Amniotic stem cell (primary cell): ENCODE results near the gene GBP5.
"Not testable (repeated sequence)": the region's sequence is repeated elsewhere in the genome, so short reads cannot be mapped to it uniquely, and the experiment has no call there.

ENCODE experiments used
- DNase-seq: peaks from one replicate; lab custom pipeline; 2025; lab: John Stamatoyannopoulos, UW

The GBP5 gene, protein sequence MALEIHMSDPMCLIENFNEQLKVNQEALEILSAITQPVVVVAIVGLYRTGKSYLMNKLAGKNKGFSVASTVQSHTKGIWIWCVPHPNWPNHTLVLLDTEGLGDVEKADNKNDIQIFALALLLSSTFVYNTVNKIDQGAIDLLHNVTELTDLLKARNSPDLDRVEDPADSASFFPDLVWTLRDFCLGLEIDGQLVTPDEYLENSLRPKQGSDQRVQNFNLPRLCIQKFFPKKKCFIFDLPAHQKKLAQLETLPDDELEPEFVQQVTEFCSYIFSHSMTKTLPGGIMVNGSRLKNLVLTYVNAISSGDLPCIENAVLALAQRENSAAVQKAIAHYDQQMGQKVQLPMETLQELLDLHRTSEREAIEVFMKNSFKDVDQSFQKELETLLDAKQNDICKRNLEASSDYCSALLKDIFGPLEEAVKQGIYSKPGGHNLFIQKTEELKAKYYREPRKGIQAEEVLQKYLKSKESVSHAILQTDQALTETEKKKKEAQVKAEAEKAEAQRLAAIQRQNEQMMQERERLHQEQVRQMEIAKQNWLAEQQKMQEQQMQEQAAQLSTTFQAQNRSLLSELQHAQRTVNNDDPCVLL

DNA sequence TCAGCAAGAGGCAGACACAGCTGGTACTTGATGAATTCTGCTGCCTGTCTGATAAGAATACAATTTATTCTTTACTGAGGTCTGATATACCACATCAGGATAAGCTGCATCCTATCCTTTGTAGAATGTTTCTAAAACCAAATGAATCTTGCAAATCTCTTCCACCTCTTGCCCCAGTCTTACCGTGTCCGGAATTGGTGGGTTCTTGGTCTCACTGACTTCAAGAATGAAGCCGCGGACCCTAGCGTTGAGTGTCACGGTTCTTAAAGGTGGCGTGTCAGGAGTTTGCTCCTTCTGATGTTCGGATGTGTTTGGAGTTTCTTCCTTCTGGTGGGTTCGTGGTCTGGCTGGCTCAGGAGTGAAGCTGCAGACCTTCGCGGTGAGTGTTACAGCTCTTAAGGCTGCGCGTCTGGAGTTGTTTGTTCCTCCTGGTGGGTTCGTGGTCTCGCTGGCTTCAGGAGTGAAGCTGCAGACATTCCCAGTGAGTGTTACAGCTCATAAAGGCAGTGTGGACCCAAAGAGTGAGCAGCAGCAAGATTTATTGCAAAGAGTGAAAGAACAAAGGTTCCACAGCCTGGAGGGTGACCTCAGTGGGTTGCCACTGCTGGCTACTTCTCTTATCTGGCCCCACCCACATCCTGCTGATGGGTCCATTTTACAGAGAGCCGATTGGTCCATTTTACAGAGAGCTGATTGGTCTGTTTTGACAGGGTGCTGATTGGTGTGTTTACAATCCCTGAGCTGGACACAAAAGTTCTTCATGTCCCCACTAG, at the start of gene GBP5:
GBP5 (minus strand) TSS at position 592 of the 773 bp plus-strand sequence. CDS start 3,305 bp downstream, outside the sequence.
- DNase-seq: not testable (repeated sequence)

DNA sequence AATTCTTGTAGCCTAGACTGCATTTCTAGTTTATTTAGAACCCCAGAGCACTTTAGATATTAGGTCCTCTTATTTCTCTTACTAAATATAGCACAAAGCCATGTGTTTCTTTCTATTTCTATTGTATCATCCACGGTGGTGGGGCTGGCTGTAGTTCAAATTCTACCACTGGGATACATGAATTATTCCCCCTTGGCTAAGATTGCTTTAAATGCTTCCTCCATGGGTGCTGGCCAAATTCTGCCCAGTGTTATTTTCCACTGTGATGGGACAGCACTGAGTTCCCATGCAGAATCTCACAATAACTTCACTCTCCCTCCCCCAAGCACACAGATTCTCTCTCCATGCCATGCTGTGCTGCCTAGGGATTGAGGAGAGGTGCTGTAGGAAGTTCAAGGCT, 49.7 kb upstream of the GBP5 start:
- DNase-seq: no peak

DNA sequence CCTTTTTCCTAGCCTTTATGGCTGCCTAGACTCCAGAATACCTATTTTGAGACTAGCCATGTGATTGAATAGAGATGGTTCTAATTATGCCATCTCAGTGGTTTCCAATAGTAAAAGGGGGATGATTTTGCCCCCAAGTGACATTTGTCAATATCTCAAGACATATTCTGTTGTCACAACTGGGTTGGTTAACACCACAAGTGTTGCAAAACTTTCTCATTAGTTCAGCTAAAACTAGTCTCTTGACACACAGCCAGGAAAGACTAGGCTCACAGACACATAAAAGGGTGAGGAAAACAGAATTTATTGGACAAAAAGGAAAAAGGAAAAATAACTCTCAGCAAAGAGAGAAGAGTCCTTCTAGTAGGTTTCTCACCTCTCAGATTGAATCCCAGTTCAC, 39.9 kb upstream of the GBP5 start:
- no peak for DNase-seq

DNA sequence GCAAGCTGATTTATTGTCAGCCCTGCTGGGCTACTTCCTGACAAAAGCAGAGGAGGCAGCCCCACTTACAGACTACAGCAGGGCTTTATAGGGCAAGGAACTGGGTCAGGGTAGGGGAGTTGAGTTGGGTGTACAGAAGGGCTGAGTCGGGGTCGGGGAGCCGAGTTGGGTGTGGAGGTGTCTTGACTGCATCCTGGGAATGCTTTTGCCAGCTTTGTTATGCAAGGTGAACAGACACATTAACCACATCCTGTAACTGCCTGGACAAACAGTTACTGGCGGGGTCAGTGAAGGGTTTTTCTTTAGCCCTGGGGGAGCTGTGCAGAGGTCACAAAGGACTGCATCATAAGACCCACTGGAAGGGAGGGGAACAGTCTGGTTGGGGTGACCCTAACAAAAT, 39.1 kb upstream of the GBP5 start:
- DNase-seq: no peak

DNA sequence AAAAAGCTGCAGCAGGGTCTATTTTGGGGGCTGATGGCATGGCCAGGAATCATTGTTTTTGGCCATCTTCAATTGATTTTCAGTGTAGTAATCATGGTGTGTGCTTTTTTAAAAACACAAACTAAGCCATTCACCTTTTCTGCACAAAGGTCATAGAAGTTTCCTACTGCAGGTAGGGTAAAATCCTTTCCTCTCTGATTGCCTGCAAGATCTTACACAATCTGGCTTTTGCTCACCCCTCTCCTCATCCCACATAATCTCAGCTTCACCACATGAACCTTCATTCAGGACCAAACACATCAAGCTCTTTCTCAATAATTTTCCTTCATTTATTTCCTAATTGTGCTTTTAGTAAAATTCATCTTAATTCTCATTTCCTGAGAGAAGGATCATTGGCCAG, 38.3 kb upstream of the GBP5 start:
- DNase-seq: no peak

DNA sequence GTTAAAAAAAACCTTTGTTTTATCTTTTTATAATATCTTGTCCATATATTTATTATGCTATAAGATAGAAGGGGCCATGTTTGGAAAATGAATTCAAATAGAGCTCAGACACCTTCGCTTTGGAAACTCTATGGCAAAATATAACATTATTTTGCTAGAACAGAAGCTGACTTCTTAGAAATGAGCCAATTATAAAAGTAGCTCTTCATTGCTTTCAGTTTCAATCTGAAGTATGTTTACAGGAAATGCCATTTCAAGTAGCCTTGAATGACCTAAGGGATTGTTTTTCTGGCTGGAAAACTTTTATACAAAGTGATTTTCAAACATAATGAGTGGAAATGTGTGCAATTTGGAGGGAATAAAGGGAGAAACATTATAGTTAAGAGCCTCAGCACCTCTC, 37.8 kb upstream of the GBP5 start:
- DNase-seq: no peak

DNA sequence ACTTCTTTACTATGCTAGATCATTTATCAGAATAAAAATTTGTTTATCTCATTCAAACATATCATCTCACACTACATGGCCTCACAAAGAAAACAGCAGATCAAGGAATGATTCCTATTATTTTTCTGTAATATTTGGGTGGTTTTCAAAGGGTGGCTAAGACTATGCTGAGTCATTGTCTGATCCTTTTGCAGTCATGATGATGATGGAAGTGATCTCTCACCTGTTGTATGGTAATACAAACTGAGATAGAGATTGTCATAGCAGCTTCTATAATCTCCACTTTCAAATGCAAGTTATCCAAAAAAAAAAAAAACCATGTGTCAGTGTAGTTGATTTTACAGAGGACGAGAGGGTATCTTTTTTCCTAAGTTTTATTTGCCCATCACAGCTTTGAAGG, 37.2 kb upstream of the GBP5 start:
- no peak for DNase-seq

DNA sequence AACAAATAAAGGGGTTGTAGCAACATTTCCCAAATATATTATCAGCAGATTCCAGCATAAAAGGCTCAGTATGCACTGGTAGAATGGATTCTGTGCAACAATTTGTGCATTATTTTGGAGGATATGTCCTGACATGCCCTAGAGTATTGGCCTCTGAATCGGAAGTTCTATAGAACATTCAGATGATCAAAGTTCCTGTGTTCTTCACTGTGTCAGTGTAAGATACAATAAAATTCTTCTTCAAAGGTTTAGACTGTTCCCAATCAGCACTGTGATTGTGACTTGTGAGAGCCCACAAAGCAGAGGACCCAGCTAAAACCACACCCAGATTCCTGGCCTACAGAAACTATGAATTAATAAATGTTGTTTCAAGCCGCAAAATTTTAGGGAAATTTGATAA, 33.6 kb upstream of the GBP5 start:
- no peak for DNase-seq

DNA sequence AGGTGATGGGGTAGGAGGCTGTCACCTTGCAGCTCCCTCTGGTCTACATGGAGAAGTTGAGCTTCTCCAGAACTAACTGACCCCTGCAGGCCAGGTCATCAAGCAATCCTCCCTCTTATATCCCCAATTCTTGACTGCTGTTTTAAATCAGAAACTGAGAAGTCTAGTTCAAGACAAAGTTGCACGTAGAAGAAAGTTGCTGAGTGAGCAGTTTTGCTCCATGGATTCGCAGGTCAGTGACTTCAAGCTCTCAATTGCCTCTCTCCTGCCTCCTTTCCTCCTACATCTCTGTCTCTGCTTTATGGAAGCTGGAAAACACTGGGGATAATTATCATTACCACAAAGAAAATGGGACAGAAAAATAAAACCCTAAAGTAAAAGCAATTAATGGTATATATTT, 32.8 kb upstream of the GBP5 start:
- no peak for DNase-seq

DNA sequence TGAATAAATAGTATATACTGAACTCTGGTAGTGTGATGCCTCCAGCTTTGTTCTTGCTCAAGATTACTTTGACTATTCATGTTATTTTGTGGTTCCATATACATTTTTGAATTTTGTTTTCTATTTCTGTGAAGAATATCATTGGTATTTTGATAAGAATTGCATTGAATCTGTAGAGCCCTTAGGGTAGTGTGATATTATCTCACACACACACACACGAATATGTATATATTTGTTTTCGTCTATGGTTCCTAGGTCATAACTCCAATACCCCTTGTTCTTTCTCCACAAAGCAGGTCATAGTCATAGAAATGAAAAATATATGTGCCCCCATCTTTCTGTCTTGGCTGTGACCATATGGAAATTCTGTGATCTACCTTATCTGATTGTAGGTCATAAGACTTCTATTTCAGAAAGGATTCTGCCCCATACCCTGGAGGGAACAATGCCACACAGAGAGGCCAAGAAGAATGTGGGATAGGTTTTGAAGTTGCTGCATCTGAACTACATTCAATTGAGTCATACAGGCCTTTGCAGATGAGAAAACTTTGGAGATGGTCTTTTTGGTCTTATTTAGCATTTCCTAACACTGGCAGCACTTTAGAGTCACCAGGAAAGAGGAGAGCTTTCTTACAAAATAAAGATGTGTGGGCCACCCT, 32.0 kb upstream of the GBP5 start:
- no peak for DNase-seq

DNA sequence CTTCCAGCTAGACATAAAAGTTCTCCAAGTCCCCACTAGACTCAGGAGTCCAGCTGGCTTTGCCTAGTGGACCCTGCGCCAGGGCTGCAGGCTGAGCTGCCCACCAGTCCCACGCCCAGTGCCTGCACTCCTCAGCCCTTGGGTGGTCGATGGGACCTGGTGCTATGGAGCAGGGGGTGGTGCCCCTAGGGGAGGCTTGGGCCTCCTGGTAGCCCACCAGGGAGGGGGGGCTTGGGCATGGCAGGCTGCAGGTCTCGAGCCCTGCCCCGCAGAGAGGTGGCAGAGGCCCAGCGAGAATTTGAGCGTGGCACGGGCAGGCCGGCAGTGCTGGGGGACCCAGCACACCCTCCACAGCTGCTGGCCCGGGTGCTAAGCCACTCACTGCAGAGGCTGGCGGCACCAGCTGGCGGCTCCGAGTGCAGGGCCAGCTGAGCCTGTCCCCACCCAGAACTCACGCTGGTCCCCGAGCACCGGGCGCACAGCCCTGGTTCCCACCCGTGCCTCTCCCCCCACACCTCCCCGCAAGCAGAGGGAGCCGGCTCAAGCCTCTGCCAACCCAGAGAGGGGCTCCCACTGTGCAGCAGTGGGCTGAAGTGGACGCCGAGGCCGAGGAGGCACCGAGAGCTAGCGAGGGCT, 30.2 kb upstream of the GBP5 start:
- DNase-seq: no peak

DNA sequence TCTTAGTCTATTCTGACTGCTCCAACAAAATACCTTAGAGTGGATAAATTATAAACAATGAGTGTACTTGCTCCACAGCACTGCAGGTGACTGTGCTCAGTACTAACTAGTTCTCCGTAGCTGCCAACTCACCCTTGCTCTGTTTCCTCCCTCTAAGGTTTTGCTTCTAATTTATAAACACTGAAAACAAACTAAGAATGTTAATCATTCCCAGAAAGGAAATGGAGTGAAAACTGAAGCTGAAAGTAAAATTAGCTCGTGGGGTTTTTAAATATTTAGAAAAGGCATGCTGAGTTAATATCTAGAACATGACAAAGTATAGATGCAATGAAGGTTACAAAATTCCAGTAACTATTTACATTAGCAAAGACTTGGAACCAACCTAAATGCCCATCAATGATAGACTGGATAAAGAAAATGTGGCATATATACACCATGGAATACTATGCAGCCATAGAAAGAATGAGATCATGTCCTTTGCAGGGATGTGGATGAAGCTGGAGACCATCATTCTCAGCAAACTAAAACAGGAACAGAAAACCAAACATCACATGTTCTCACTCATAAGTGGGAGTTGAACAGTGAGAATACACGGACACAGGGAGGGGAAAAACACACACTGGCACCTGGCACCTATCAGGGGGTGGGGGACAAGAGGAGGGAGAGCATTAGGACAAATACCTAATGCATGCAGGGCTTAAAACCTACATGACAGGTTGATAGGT, 27.2 kb upstream of the GBP5 start:
- not testable (repeated sequence) for DNase-seq

DNA sequence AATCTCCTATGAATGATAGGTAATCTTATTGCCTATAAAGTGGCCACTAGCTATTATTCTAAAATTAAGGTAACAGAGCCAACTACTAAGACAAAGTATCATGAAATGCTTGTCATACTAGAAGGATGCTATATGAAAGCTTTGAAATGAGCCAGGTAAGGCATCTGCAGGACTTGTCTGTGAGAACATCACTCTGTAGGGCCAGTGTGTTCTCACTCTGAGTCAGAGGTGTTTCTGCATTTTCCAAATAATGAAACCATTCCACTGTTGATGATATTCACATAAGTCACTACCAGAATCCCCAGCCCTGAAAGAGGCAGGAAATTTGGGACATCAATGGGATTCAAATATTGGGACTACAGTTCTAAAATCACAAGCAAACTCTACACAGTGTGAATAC, 25.8 kb upstream of the GBP5 start:
- DNase-seq: no peak

DNA sequence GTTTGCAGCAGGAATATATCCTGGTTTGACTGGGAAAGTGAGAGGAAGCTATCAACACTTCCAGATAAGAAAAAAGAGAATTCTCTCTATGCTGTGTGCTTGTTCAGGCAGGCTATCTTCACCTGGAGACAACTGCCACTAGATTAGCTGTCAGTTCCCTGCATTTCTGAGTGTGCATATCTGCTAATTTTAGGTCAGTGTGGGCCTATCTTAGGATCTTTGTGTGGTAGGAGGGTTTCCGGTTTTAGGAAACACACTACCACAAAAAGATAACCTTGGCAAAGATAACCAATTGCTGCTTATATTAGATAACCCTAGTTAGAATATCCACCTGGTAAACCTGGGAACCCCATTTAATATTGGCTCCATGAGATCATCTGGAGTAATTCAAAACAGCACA, 22.5 kb upstream of the GBP5 start:
- no peak for DNase-seq

DNA sequence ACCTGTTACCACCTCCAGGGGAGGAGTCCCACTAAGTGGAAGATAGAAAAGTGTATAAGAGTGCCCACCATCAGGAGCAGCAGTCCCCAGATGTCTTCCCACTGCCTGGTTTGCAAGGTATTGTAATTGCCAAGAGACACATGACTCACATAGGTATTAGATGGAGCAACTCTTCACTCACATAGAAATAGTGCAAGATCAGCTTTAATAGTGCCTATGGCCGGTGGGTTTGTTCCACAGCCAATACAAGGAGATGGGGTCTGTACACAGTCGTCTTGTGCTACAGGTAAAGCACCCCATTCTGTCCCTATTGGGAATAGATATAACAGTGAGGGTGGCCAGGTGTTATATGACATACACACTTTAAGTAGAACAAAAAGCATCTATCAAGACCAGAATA, 18.6 kb upstream of the GBP5 start:
- DNase-seq: no peak

DNA sequence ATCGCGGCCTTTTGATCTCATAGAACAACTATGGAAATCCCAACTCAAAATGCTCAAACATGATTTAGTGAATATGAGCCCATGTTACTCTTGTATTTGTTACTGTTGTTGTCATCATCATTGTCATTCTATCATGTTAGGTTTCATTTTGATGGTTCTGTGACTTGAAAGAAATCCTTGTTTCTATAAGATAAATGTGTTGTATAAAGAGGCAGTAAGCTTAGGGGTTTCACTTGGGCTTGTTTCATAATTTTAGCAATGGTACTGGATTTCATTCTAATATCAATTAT, 15.3 kb upstream of the GBP5 start:
- DNase-seq: no peak

DNA sequence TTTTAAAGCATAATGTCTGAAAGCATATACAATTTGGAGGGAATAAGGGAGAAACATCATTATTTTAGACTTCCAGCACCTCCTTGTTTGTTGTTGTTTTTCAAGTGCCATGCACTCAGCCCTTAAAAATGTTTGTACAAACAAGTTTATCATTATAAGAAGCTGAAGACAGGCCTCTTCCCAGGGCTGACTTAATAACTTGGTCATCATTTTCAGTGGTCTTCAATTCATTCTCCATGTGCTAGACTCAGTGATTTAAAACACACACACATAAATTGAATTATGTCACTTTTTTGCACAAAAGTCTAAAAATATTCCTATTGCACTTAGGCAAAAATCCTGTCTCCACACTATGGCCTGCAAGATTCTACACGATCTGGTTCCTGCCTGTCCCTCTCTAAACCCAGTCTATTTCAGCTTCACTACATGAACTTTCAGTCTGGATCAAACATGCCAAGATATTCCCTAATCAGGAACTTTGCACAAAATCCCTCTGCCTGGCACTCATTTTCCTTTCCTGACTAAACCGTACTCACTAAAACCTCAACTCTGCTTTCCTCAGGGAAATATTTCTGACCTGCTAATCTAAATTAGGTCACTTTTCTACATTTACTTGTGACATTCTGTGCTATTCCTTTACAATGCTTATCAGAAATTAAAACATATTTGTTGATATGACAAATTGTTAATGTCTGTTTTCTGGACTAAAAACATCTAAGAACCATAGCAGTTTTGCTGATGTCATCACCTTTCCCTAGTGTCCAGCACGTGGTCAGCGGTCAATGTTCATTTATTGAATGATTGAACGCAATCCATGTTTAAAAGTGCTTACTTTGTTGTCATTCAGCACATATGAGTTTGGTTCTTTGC, 14.8 kb upstream of the GBP5 start:
- no peak for DNase-seq

DNA sequence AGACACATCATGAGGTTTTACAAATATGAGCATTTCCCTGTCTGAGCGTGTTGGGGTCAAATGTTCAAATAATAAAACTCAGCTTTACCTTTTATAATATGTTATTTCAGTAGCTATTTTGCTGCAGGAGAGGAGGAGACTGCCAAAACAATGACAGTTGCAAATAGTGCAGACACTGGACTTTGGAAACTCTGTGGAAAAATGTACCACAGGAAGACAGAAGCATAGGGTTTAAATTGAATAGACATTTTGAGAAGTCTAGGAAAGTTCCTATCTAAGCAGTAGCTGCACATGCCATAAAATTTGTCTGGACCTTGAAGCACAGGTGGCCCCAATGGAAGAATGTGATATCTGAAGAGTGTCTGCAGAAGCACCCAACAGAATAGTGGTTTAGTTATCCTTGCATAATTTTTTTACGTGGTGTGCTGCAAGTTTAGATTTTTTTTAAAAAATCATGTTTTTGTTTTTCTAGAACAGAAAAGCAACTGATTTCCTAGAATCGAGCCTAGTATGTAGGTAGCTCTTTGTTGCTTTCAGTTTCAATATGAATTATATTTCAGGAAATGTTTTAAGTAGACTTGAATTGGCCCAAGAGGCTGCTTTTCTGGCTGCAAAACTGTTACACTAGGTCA, 14.0 kb upstream of the GBP5 start:
- DNase-seq: no peak

DNA sequence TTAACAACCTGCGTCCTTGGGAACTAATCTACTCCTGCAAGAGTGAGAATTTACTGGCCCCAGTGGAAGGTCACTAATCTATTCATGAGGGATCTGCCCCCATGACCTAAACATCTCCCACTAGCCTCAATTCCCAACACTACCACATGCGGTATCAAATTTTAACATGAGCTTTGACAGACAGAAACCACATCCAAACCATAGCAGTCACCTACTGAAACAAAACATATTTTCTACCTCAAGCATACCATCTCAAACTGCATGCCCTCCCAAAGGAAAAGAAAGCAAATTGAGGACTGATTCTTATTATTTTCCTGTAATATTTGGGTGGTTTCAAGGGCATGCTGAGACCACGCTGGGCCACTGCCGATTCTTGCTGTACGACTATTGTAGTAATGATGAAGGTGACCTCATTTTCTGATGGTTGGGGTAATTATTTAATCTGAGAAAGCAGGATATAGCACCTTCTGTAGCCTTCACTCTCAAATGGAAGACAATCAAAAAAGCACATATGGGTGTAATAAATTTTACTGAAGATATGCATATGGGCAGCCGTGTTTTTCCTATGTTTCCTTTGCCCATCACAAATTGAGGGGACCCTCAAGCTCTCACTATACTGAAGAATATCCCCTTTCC, 13.2 kb upstream of the GBP5 start:
- DNase-seq: no peak
